Sigmoid colon (tissue), 7 donors: ENCODE results near the gene PAX2. TPM values are rescaled to one million over a fixed set of nuclear protein-coding genes. Genes with fewer than 3 reads are reported as not detected.

Experiments used
- DNase-seq: peaks from one replicate; pipeline ENCODE4 v3.0.0-alpha.2; 2019
- H3K27ac ChIP-seq, 4 donors: fragments of 200-600 bp; sonication (generic); one replicate each; pipeline ENCODE4 v1.5.1; 2016 to 2019; ENCODE audit warnings: mild to moderate bottlenecking in 1 of 4
- H3K27me3 ChIP-seq, 3 donors: fragments of 200-600 bp; sonication (generic); one replicate each; pipeline ENCODE4 v1.5.1; 2019; ENCODE audit warnings: mild to moderate bottlenecking in 1 of 3
- H3K36me3 ChIP-seq, 4 donors: fragments of 200-600 bp; sonication (generic); one replicate each; pipeline ENCODE4 v1.5.1; 2016 to 2019
- H3K4me1 ChIP-seq, 4 donors: fragments of 200-600 bp; sonication (generic); one replicate each; pipeline ENCODE4 v1.5.1; 2017 to 2019
- H3K4me3 ChIP-seq, 4 donors: fragments of 200-600 bp; sonication (generic); one replicate each; pipeline ENCODE4 v1.5.1; 2017 to 2019; ENCODE audit warnings: mild to moderate bottlenecking in 2 of 4, moderate library complexity in 1 of 4
- H3K9me3 ChIP-seq, 4 donors: fragments of 200-600 bp in 3 of 4; sonication (generic) in 3 of 4; one replicate each; pipeline versions ENCODE4 v1.5.1 to v1.6.1; 2013 to 2019
- EP300 ChIP-seq, 4 donors: sonication (generic); formaldehyde crosslinking; IDR thresholded peaks; one replicate each; pipeline ENCODE4 v1.6.1; 2017; ENCODE audit warnings: antibody characterized with exemption in 4 of 4
- POLR2A ChIP-seq, 2 donors: fragments of 450-650 bp; IDR thresholded peaks; one replicate each; pipeline ENCODE4 v1.6.1; 2016; ENCODE audit warnings: antibody characterized with exemption in 2 of 2, mild to moderate bottlenecking in 2 of 2, moderate library complexity in 2 of 2
- POLR2AphosphoS5 ChIP-seq, 4 donors: sonication (generic); formaldehyde crosslinking; IDR thresholded peaks; one replicate each; pipeline ENCODE4 v1.6.1; 2017; ENCODE audit warnings: antibody characterized with exemption in 4 of 4
- WGBS, 2 donors: extraction: QIAGEN DNeasy Blood & Tissue Kit; methylation state at CpG; one replicate each; pipeline ENCODE4 v1.1.7; 2013; 5-methylcytosine and 5-hydroxymethylcytosine counted together
- intact Hi-C: fragments of 100-400 bp; cut with DNase I; formaldehyde crosslinking; loops from one replicate; pipeline ENCODE4 v1.15.1; 2023
- polyA plus RNA-seq, 3 donors: library from polyadenylated mRNA; stranded (reverse); fragments of 200-250 nt; gene quantifications; one replicate each; pipeline ENCODE4 v1.2.3, GENCODE V29; 2013
- total RNA-seq, 4 donors: library from RNA; depleted of rRNA; stranded (reverse); fragments of >200 nt; gene quantifications; one replicate each; pipeline ENCODE4 v1.1.0, GENCODE V29; 2016
- TF ChIP-seq, protein P1 (sequence below), 4 experiments: fragments of 450-650 bp in 3 of 4; fragments of 200-600 bp in 1 of 4; IDR thresholded peaks; one replicate each; pipeline ENCODE4 v1.5.1; 2016 to 2019; ENCODE audit warnings: antibody characterized with exemption in 4 of 4, mild to moderate bottlenecking in 3 of 4, moderate library complexity in 2 of 4
- donor health status: healthy with polysubstance abuse.
- donor health status: Bipolar disorder and iron deficiency.
- donor health status: healthy.

PAX2 gene
- total and polyA plus RNA-seq, 7 donors: not detected

GRCh38 chr10:100715445-100716385 lies 29.7 kb upstream of the PAX2 start:
- Histone ChIP-seq H3K4me1 (peaks cover 0 to 17% (median 15%) of the 10 kb centered on the region in 4 donors), H3K27ac (no peak overlapping the region), H3K27me3 (peaks cover 34 to 93% (median 59%) of the 10 kb centered on the region in 3 donors), H3K9me3 (peaks cover 0 to 2% (median 0%) of the 10 kb centered on the region in 4 donors), H3K4me3 (peak overlapping the region in 3 of 4 donors; percentile 27 to 36 (median 34)), H3K36me3 (no peaks in the 10 kb centered on the region)
- DNase-seq: peak; percentile 32
- TF ChIP-seq, protein P1, sequence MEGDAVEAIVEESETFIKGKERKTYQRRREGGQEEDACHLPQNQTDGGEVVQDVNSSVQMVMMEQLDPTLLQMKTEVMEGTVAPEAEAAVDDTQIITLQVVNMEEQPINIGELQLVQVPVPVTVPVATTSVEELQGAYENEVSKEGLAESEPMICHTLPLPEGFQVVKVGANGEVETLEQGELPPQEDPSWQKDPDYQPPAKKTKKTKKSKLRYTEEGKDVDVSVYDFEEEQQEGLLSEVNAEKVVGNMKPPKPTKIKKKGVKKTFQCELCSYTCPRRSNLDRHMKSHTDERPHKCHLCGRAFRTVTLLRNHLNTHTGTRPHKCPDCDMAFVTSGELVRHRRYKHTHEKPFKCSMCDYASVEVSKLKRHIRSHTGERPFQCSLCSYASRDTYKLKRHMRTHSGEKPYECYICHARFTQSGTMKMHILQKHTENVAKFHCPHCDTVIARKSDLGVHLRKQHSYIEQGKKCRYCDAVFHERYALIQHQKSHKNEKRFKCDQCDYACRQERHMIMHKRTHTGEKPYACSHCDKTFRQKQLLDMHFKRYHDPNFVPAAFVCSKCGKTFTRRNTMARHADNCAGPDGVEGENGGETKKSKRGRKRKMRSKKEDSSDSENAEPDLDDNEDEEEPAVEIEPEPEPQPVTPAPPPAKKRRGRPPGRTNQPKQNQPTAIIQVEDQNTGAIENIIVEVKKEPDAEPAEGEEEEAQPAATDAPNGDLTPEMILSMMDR (IDR thresholded peaks at IDR 0.05): no peak
- TF ChIP-seq POLR2AphosphoS5 (IDR thresholded peaks at IDR 0.05) (no peak), POLR2A (IDR thresholded peaks at IDR 0.05) (no peak), EP300 (IDR thresholded peaks at IDR 0.05) (no peak)
- 6% methylated on average over 66 of the region's 66 CpGs for WGBS, 2 donors
- intact Hi-C loops: no loop called here

DNA sequence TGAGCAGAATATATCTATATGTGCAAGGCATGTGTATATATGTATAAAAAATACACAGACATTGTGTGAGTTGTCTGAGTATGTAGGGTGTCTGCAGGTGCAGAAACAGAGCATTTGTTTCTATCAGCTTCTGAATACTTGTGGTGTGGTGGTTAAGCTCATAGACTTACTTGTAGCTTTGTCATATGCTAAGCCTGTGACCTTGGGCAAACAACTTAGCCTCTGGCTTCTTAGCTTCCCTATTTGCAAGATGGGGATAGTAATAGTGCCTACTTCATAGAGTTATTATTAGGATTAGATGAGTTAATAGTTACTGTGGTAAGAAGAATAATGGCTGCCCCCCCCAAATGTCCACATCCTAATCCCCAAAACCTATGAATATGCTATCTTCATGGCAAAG lies 28.2 kb upstream of the PAX2 start:
- TF ChIP-seq EP300 (IDR thresholded peaks at IDR 0.05): no peak
- no peak for DNase-seq
- H3K36me3 ChIP-seq: no peaks in the 10 kb centered on the region
- no peak overlapping the region for H3K27ac ChIP-seq
- intact Hi-C loops: no loop called here
- H3K9me3 ChIP-seq: peaks cover 0 to 2% (median 0%) of the 10 kb centered on the region in 4 donors
- H3K27me3 ChIP-seq: peaks cover 32 to 92% (median 60%) of the 10 kb centered on the region in 3 donors
- peaks cover 0 to 17% (median 15%) of the 10 kb centered on the region in 4 donors for H3K4me1 ChIP-seq
- H3K4me3 ChIP-seq: no peak overlapping the region

DNA sequence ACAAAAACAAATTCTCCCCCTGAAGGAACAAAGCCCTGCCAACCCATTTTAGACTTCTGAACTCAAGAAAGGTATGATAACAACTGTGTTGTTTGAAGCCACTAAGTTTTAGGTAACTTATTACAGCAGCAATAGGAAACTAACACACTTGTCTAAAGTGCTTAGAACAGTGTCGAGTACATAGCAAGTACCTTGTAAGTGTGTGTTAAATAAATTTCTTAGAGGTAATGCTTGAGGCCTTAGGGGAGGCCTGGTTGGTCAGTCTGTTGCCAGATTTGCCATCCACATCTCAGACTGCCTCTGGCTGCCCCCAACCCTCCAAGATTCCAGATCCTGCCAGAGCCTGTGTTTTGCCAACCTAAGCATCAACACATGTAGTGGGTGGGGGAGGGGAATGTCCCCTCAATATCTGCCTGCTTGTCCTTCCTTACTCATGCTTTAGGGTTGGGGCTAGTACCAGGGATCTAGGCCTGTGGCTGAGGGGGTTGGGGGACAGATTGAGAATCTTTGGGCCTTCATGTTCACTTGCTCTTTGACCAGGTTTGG lies 27.1 kb upstream of the PAX2 start:
- no peak overlapping the region for H3K27ac ChIP-seq
- H3K36me3 ChIP-seq: no peaks in the 10 kb centered on the region
- WGBS, 2 donors: 81 to 89% methylated on average over 1 of the region's 1 CpG
- peak; percentile 20 for DNase-seq
- TF ChIP-seq POLR2AphosphoS5 (IDR thresholded peaks at IDR 0.05): no peak
- peaks cover 26 to 92% (median 61%) of the 10 kb centered on the region in 3 donors for H3K27me3 ChIP-seq
- H3K4me1 ChIP-seq: peaks cover 0 to 16% (median 13%) of the 10 kb centered on the region in 4 donors
- H3K4me3 ChIP-seq: no peak overlapping the region
- H3K9me3 ChIP-seq: peaks cover 0 to 2% (median 0%) of the 10 kb centered on the region in 4 donors
- intact Hi-C loops: no loop called here

- no peak for TF ChIP-seq POLR2AphosphoS5 (IDR thresholded peaks at IDR 0.05)
- TF ChIP-seq EP300 (IDR thresholded peaks at IDR 0.05): no peak
- TF ChIP-seq, protein P1 (IDR thresholded peaks at IDR 0.05): no peak
- TF ChIP-seq POLR2A (IDR thresholded peaks at IDR 0.05): no peak
- WGBS, 2 donors: 71 to 79% methylated on average over 5 of the region's 5 CpGs
- peak; percentile 35 for DNase-seq
- H3K36me3 ChIP-seq: no peaks in the 10 kb centered on the region
- no peak overlapping the region for H3K4me3 ChIP-seq
- no peaks in the 10 kb centered on the region for H3K9me3 ChIP-seq
- H3K27ac ChIP-seq: no peak overlapping the region
- intact Hi-C loops: no loop called here
- H3K4me1 ChIP-seq: peaks cover 0 to 8% (median 0%) of the 10 kb centered on the region in 4 donors
- peaks cover 20 to 92% (median 72%) of the 10 kb centered on the region in 3 donors for H3K27me3 ChIP-seq
Observed at GRCh38 chr10:100723180-100723579, 22.2 kb upstream of the PAX2 start.

DNA sequence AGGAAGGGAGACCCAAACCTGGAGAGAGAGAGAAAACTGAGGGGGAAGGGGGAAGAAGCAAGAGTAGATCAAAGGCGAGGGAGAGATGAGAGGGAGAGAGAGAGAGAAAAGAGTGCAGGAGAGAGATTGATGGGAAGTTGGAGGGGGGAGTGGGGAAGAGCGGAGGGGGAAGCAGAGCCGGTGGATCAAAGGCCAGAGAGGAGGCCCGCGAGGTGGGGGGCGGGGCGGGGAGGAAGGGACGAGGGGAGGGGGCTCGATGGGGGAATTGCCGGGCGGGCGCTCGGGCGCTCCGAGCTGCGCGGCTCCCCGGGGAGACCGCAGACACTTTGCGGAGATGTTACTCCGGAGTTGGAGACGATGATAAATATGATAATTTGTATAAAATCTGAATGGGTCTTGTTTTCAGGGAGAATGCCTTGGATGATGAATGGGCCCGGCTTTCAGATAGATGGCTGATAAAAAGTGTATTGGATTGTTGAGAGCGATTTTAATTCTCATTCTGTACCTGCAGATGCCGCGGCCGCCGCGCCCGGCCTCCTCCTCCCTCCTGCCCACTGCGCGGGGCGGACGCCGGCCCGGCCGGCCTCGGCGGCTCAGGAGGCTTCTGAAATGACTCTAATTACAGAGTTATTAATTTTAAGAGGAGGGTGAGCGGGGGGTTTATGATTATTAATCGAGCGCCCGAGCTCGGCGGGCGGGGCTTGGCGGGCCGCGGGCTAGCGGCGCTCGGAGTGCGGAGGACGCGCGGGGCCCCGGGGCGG lies 21.4 kb upstream of the PAX2 start:
- TF ChIP-seq POLR2A (IDR thresholded peaks at IDR 0.05) (no peak), POLR2AphosphoS5 (IDR thresholded peaks at IDR 0.05) (no peak), EP300 (IDR thresholded peaks at IDR 0.05) (no peak)
- TF ChIP-seq, protein P1 (IDR thresholded peaks at IDR 0.05): no peak
- Histone ChIP-seq H3K4me3 (peak overlapping the region in 1 of 4 donors; percentile 12), H3K27ac (no peak overlapping the region), H3K36me3 (no peaks in the 10 kb centered on the region), H3K4me1 (peaks cover 0 to 10% (median under 1%) of the 10 kb centered on the region in 4 donors), H3K27me3 (peaks cover 26 to 92% (median 80%) of the 10 kb centered on the region in 3 donors), H3K9me3 (no peaks in the 10 kb centered on the region)
- peak; percentile 28 for DNase-seq
- 2% methylated on average over 58 of the region's 58 CpGs for WGBS, 2 donors
- intact Hi-C loops: no loop called here
